Naive thymus-derived CD4-positive, alpha-beta T cell (primary cell): ENCODE results near the gene ESPN. TPM values are rescaled to one million over a fixed set of nuclear protein-coding genes. Genes with fewer than 3 reads are reported as not detected.

Source experiments
- ATAC-seq: fragments of 150-1000 bp; cut with Tn5 transposase; 2 replicates; pipeline ENCODE4 v1.10.0; 2021; ENCODE audit warnings: mild to moderate bottlenecking, moderate library complexity
- CTCF ChIA-PET: fragments of 350-600 bp; sonication (Branson Sonifier 250); formaldehyde crosslinking; loops from one replicate; lab custom pipeline; 2021; ENCODE audit warnings: antibody characterized with exemption; lab: Charles Lee
- POLR2A ChIA-PET: fragments of 350-600 bp; sonication (Branson Sonifier 250); formaldehyde crosslinking; loops from one replicate; lab custom pipeline; 2021; ENCODE audit warnings: antibody characterized with exemption, inconsistent platforms; lab: Charles Lee
- DNase-seq, 9 donors: peaks; one replicate each; pipeline versions ENCODE4 v3.0.0 to v3.0.0-alpha.2; 2020 to 2022; ENCODE audit warnings: mixed read lengths in 1 of 9
- H3K27ac ChIP-seq: one replicate; pipeline ENCODE4 v1.7.0; 2013; ENCODE audit warnings: mild to moderate bottlenecking, low read depth, low read length, moderate library complexity
- H3K27me3 ChIP-seq, 2 donors: one replicate each; pipeline ENCODE4 v1.7.0; 2013; ENCODE audit warnings: low read length in 2 of 2, mild to moderate bottlenecking in 2 of 2, moderate library complexity in 2 of 2; ENCODE audit not compliant: control insufficient read depth in 2 of 2, insufficient read depth in 2 of 2
- H3K36me3 ChIP-seq, 3 experiments: 1 replicate in 2 of 3; 2 replicates in 1 of 3; pipeline ENCODE4 v1.7.0; 2013; ENCODE audit warnings: low read length in 3 of 3, mild to moderate bottlenecking in 3 of 3, moderate library complexity in 1 of 3; ENCODE audit not compliant: insufficient read depth in 3 of 3, control insufficient read depth in 2 of 3
- H3K4me1 ChIP-seq, 2 donors: one replicate each; pipeline ENCODE4 v1.7.0; 2013; ENCODE audit warnings: low read length in 2 of 2, mild to moderate bottlenecking in 2 of 2, moderate library complexity in 1 of 2; ENCODE audit not compliant: control insufficient read depth in 2 of 2, insufficient read depth in 2 of 2
- H3K4me3 ChIP-seq: 2 replicates; pipeline ENCODE4 v1.7.0; 2013; ENCODE audit warnings: mild to moderate bottlenecking, low read length
- H3K9me3 ChIP-seq, 3 experiments: 1 replicate in 2 of 3; 2 replicates in 1 of 3; pipeline ENCODE4 v1.7.0; 2013; ENCODE audit warnings: low read length in 3 of 3; ENCODE audit not compliant: control insufficient read depth in 2 of 3
- H3K27ac Mint-ChIP-seq, 9 donors: one replicate each; pipeline ENCODE4 v1.8.0; 2020 to 2022; ENCODE audit warnings: mixed read lengths in 9 of 9, mild to moderate bottlenecking in 8 of 9, moderate library complexity in 5 of 9, inconsistent platforms in 2 of 9
- H3K27me3 Mint-ChIP-seq, 5 donors: one replicate each; pipeline ENCODE4 v1.8.0; 2021 to 2022; ENCODE audit warnings: mixed read lengths in 5 of 5, mild to moderate bottlenecking in 1 of 5
- H3K36me3 Mint-ChIP-seq, 5 donors: one replicate each; pipeline ENCODE4 v1.8.0; 2020 to 2022; ENCODE audit warnings: mixed read lengths in 5 of 5, mild to moderate bottlenecking in 3 of 5, inconsistent platforms in 1 of 5
- H3K4me1 Mint-ChIP-seq, 7 donors: one replicate each; pipeline ENCODE4 v1.8.0; 2020 to 2022; ENCODE audit warnings: mixed read lengths in 7 of 7, mild to moderate bottlenecking in 3 of 7, inconsistent platforms in 1 of 7
- H3K4me3 Mint-ChIP-seq, 10 donors: one replicate each; pipeline ENCODE4 v1.8.0; 2020 to 2022; ENCODE audit warnings: mild to moderate bottlenecking in 10 of 10, mixed read lengths in 10 of 10, moderate library complexity in 6 of 10, inconsistent platforms in 2 of 10
- H3K9me3 Mint-ChIP-seq, 11 donors: one replicate each; pipeline ENCODE4 v1.8.0; 2020 to 2022; ENCODE audit warnings: mixed read lengths in 11 of 11, mild to moderate bottlenecking in 4 of 11, inconsistent platforms in 1 of 11, moderate library complexity in 1 of 11
- intact Hi-C, 2 donors: fragments of 100-400 bp; cut with micrococcal nuclease; formaldehyde crosslinking; loops; one replicate each; pipeline ENCODE4 v1.15.1; 2023
- polyA plus RNA-seq, 2 donors: library from polyadenylated mRNA; unstranded; fragments of 300-500 nt; fragmentation: Illumina TruSeq; gene quantifications; one replicate each; pipeline ENCODE4 v1.2.3, GENCODE V29; 2021
- total RNA-seq, 6 experiments: library from RNA in 5 of 6; stranded (reverse) in 5 of 6; gene quantifications; 1 replicate in 5 of 6; 2 replicates in 1 of 6; pipeline ENCODE4 v1.2.3 and lab custom pipeline; 2021 to 2026

ESPN gene
- total and polyA plus RNA-seq, 7 experiments from 2014 or later, result 0.40 to 2.9 (median 2.1) TPM

DNA sequence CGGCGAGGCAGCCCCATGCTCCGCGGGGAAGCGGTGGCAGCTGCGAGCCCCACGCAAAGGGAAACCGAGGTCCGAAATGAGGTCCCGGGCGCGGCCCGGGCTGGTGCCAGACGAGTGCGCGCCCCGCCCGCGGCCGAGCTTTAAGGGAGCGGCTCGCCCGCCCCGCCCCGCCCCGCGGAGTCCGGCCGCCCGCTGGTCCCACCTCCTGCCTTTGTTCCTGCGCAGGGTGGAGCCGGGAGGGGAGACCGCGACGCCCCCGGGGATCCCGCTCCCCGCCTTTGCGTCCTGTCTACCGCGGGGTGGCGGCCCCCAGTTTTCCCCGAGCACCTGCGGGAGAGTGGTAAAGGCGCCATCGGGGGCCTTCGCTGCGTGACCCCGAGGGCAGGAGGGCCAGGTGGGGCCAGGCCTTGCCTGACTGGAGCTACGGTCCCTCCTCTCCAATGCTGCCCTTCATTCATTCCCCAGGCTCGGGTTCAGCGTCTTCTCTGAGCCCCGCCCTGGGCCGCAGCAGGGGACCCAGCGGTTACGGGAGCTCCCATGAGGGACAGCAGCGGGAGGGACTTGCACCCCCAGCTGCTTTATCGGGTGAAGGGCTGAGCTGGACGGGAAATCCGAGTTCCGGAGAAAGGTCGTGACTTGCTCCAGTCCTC, 4.6 kb upstream of the ESPN start, which contains the start of gene HES2:
TSS of gene HES2 (minus strand) at position 116 of the 650 bp plus-strand sequence. CDS start at position 17, 99 bp downstream.
- Mint-ChIP-seq H3K27ac (no peak within 1 kb of the TSS), H3K4me3 (peak within 1 kb of the TSS in 8 of 10 donors; percentile 12 to 77 (median 62)), H3K27me3 (peaks cover 49 to 78% (median 54%) of the 10 kb centered on the region in 5 donors), H3K9me3 (no peaks in the 10 kb centered on the region), H3K36me3 (no peaks in the 10 kb centered on the region), H3K4me1 (peaks cover 0 to 16% (median 11%) of the 10 kb centered on the region in 7 donors)
- intact Hi-C loops, result loop anchor here in 1 of 2 donors (5.0 kb wide), 1 partner anchor 173 kb away; no protein-coding TSS in a partner anchor
- DNase-seq (peak in 2 of 9 donors; percentile 19 to 37), ATAC-seq (no peak)
- peaks cover 13 to 26% of the 10 kb centered on the region in 2 donors for H3K4me1 ChIP-seq
- POLR2A ChIA-PET, result interaction anchor here (1.3 to 1.4 kb wide), 2 partner anchors 15 to 28 kb away, joined by 3 read pairs; no protein-coding TSS in a partner anchor
- H3K9me3 ChIP-seq, result no peaks in the 10 kb centered on the region
- no peak within 1 kb of the TSS for H3K4me3 ChIP-seq
- no peaks in the 10 kb centered on the region for H3K36me3 ChIP-seq
- H3K27ac ChIP-seq, result no peak within 1 kb of the TSS
- CTCF ChIA-PET, result interaction anchor here (0.6 to 4.8 kb wide), 4 partner anchors 18 to 71 kb away, joined by 3 to 44 read pairs (median 8); partner anchors contain the start of gene PLEKHG5
- peaks cover 5 to 28% of the 10 kb centered on the region in 2 donors for H3K27me3 ChIP-seq

DNA sequence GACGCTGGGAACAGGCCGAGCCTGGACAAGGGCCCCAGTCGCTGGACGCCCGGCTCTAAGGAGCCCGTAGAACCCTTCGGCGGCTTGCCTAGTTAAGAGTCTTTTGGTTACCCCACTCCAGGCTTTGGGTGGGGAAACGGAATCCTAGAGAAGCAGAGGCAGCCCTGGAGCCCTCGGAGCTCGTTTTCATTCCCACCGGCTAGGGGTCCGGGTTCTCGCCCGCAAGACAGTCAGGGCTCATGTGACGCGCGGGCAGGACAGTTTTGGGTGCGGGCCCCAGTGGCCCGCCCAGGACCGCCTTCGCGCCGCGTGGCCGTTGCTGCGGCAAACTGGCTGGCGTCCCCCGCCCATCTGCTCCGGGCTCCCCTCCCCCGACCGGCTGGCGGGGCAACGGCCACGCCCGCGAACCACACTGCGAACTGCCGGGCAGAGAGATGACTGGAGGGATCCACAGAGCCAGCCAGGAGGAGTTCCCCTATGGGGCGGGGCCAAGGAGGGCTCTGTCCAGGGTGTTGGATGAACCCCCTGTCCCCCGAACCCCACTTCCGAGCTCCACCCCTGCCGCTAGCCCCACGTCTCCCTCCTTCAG, 4.0 kb upstream of the ESPN start:
- H3K4me3 Mint-ChIP-seq, result peak overlapping the region in 7 of 10 donors; percentile 11 to 77 (median 51)
- H3K27me3 Mint-ChIP-seq, result peaks cover 44 to 78% (median 48%) of the 10 kb centered on the region in 5 donors
- CTCF ChIA-PET, result interaction anchor here (0.6 to 4.8 kb wide), 8 partner anchors 18 to 174 kb away, joined by 3 to 44 read pairs (median 4); partner anchors contain the start of gene PLEKHG5
- H3K27ac ChIP-seq, result no peak overlapping the region
- no peaks in the 10 kb centered on the region for H3K9me3 ChIP-seq
- H3K9me3 Mint-ChIP-seq, result no peaks in the 10 kb centered on the region
- intact Hi-C loops, result loop anchor here in 1 of 2 donors (5.0 kb wide), 1 partner anchor 173 kb away; no protein-coding TSS in a partner anchor
- POLR2A ChIA-PET, result interaction anchor here (0.9 to 1.3 kb wide), 2 partner anchors 13 to 28 kb away, joined by 3 read pairs; no protein-coding TSS in a partner anchor
- H3K4me1 Mint-ChIP-seq, result peaks cover 0 to 14% (median 11%) of the 10 kb centered on the region in 7 donors
- no peak overlapping the region for H3K27ac Mint-ChIP-seq
- DNase-seq (no peak), ATAC-seq (no peak)
- H3K36me3 Mint-ChIP-seq, result no peaks in the 10 kb centered on the region
- no peak overlapping the region for H3K4me3 ChIP-seq
- H3K4me1 ChIP-seq, result peaks cover 13 to 31% of the 10 kb centered on the region in 2 donors
- peaks cover 5 to 26% of the 10 kb centered on the region in 2 donors for H3K27me3 ChIP-seq
- H3K36me3 ChIP-seq, result no peaks in the 10 kb centered on the region

DNA sequence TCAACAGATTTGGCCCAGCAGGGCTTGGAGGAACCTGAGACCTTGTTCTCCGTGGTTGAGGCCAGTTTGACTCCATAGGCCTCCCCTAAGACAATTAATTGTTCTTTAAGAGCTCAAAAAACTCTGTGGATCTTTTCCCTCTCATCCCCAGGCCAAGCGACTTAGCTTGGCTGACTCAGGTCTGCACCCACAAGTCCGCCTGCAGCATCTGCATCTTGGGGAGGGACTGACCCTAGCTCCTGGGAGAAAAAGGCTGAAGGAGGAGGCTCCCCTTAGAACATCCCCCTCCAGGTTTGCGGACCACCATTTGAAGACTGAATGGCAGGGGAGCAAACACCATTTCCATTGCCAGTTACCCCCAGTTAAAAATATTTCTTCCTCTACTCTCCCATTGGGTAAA, 3.3 kb upstream of the ESPN start:
- ATAC-seq, result no peak
- H3K27me3 Mint-ChIP-seq, result peaks cover 36 to 76% (median 41%) of the 10 kb centered on the region in 5 donors
- H3K9me3 ChIP-seq, result no peaks in the 10 kb centered on the region
- no peaks in the 10 kb centered on the region for H3K36me3 Mint-ChIP-seq
- H3K4me1 ChIP-seq, result peaks cover 13 to 31% of the 10 kb centered on the region in 2 donors
- H3K27ac ChIP-seq, result no peak overlapping the region
- no peaks in the 10 kb centered on the region for H3K36me3 ChIP-seq
- H3K4me3 ChIP-seq, result no peak overlapping the region
- DNase-seq, result no peak
- intact Hi-C loops, result loop anchor here in 1 of 2 donors (5.0 kb wide), 1 partner anchor 174 kb away; no protein-coding TSS in a partner anchor
- ChIA-PET POLR2A (interaction anchor here (0.9 kb wide), 1 partner anchor 13 kb away, joined by 3 read pairs; no protein-coding TSS in a partner anchor), CTCF (interaction anchor here (0.6 to 4.8 kb wide), 11 partner anchors 15 to 174 kb away, joined by 3 to 44 read pairs (median 3); partner anchors contain the start of gene PLEKHG5)
- peak overlapping the region in 1 of 9 donors; percentile 15 for H3K27ac Mint-ChIP-seq
- H3K27me3 ChIP-seq, result peaks cover 5 to 21% of the 10 kb centered on the region in 2 donors
- H3K4me3 Mint-ChIP-seq, result peak overlapping the region in 2 of 10 donors; percentile 7 to 11
- no peaks in the 10 kb centered on the region for H3K9me3 Mint-ChIP-seq
- peaks cover 0 to 14% (median 11%) of the 10 kb centered on the region in 7 donors for H3K4me1 Mint-ChIP-seq

DNA sequence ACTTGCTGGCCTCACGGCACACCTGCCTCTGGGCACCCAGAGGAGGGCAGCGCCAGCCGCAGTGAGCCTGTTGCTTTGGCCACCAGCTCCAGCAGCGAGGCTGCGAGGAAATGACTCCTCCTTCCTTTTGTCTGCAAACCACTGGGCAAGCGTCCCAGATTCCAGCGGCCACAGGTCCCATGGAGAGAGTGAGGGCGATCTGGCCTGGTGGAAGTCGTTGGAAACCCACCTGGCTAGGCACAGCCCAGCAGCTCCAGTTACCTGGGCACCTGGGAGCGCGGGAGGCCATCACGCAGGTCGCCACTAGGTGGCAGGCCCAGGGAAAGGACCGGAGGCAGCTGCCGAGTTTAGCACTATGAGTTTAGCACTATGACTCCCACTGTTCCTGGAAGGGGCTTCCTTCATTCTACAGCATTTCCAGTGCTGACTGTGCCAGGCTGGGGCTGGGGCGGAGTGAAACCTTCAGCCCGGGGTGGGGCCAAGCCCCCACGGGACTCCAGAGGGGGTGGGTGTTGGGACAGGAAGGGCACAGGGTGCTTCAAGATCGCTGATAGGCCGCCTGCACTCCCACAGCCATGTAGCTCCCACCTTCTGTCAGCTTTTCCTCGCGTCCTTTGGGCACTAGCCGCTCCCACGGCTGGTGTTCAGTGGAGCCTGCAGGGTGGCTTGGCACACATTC, 1.1 kb upstream of the ESPN start:
- H3K27me3 ChIP-seq, result peaks cover 0 to 8% of the 10 kb centered on the region in 2 donors
- H3K4me3 ChIP-seq, result peak overlapping the region; percentile 15
- H3K4me1 ChIP-seq, result peaks cover 13 to 31% of the 10 kb centered on the region in 2 donors
- DNase-seq, result peak; percentile 45 to 75 (median 66)
- peak; percentile 84 for ATAC-seq
- H3K4me3 Mint-ChIP-seq, result peak overlapping the region; percentile 54 to 83 (median 72)
- H3K27ac ChIP-seq, result no peak overlapping the region
- intact Hi-C loops, result loop anchor here (1.0 to 5.0 kb wide), 7 partner anchors 15 to 223 kb away; partner anchors contain the start of gene PLEKHG5 (in 1 of the 2)
- H3K27me3 Mint-ChIP-seq, result peaks cover 18 to 60% (median 26%) of the 10 kb centered on the region in 5 donors
- no peaks in the 10 kb centered on the region for H3K36me3 ChIP-seq
- H3K27ac Mint-ChIP-seq, result no peak overlapping the region
- ChIA-PET POLR2A (interaction anchor here (0.8 to 1.1 kb wide), 3 partner anchors 36 to 43 kb away, joined by 3 to 5 read pairs (median 4); no protein-coding TSS in a partner anchor), CTCF (interaction anchor here (0.6 to 4.8 kb wide), 15 partner anchors 9 to 210 kb away, joined by 3 to 44 read pairs (median 3); partner anchors contain the start of genes NOL9, PLEKHG5, TAS1R1 and TNFRSF25)
- H3K9me3 Mint-ChIP-seq, result no peaks in the 10 kb centered on the region
- peaks cover 0 to 14% (median 11%) of the 10 kb centered on the region in 7 donors for H3K4me1 Mint-ChIP-seq
- no peaks in the 10 kb centered on the region for H3K9me3 ChIP-seq
- no peaks in the 10 kb centered on the region for H3K36me3 Mint-ChIP-seq

DNA sequence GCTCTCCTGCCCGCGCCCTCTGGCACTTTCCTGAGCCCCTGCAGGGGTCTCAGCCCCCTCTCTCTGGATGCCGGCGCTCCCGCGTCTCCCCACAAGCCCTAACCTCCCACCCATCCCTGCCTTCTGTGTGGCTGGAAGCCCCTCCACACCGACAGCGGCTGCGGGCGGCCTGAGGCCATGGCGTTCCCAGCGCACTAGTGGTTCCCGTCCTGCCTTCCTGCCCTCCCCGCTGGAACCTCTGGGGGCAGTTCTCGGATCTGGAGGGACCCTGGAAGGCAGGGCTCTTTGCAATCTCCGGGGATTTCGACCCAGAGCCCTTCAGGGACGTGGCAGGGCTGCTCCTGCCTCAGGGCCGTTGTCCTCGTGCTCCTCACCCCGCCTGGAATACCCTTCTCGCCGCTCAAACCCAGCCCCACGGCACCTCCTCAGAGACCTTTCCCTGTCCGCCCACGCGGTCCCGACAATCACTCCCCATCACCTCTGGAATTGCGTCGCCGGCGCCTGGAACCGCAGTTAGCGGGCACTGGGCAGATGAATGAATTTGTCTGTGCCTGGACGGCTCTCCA, 493 bp upstream of the ESPN start:
- no peaks in the 10 kb centered on the region for H3K36me3 ChIP-seq
- ATAC-seq, result no peak
- CTCF ChIA-PET, result interaction anchor here (0.7 to 4.8 kb wide), 7 partner anchors 14 to 204 kb away, joined by 3 to 44 read pairs (median 3); partner anchors contain the start of gene TNFRSF25
- Mint-ChIP-seq H3K27ac (no peak overlapping the region), H3K4me1 (peaks cover 0 to 14% (median 11%) of the 10 kb centered on the region in 7 donors), H3K9me3 (no peaks in the 10 kb centered on the region), H3K36me3 (no peaks in the 10 kb centered on the region), H3K4me3 (peak overlapping the region; percentile 54 to 83 (median 72)), H3K27me3 (peaks cover 18 to 59% (median 26%) of the 10 kb centered on the region in 5 donors)
- peaks cover 0 to 8% of the 10 kb centered on the region in 2 donors for H3K27me3 ChIP-seq
- H3K4me1 ChIP-seq, result peaks cover 13 to 29% of the 10 kb centered on the region in 2 donors
- intact Hi-C loops, result loop anchor here (1.0 to 5.0 kb wide), 7 partner anchors 14 to 222 kb away; partner anchors contain the start of gene PLEKHG5 (in 1 of the 2)
- no peaks in the 10 kb centered on the region for H3K9me3 ChIP-seq
- no peak for DNase-seq
- no peak overlapping the region for H3K27ac ChIP-seq
- POLR2A ChIA-PET, result interaction anchor here (0.8 kb wide), 1 partner anchor 10 kb away, joined by 3 read pairs; no protein-coding TSS in a partner anchor
- H3K4me3 ChIP-seq, result peak overlapping the region; percentile 15
